ENCODE measurements around the gene RNU7-1.
"Not testable (repeated sequence)": the region's sequence is repeated elsewhere in the genome, so short reads cannot be mapped to it uniquely, and the experiment has no call there.

Gene RNU7-1

DNA sequence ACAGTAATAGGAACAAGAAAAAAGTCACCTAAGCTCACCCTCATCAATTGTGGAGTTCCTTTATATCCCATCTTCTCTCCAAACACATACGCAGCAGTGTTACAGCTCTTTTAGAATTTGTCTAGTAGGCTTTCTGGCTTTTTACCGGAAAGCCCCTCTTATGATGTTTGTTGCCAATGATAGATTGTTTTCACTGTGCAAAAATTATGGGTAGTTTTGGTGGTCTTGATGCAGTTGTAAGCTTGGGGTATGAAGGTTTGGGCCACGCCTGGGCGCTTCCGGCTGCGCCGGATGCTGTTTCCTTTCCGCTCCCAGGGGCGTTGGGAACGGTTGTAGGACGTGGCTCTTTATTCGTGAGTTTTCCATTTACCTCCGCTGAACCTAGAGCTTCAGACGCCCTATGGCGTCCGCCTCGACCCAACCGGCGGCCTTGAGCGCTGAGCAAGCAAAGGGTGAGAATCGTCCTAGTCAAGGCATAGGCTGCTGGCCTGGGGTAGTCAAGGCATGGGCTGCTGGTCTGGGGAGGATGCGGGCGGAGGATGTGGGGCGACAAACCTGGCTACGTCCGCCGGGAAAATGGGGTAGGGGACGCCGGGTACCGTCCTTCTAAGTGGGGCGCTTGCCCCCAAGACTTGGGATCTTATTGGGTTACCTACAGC is at the start of gene RNU7-1, which contains the start of gene C12orf57:
TSS of gene RNU7-1 (plus strand) at position 95 of the 659 bp plus-strand sequence.
TSS of gene C12orf57 (plus strand) at position 301 of the 659 bp plus-strand sequence. CDS start at position 401, 100 bp downstream.
- DNase-seq, result peak; percentile 48 to 83

DNA sequence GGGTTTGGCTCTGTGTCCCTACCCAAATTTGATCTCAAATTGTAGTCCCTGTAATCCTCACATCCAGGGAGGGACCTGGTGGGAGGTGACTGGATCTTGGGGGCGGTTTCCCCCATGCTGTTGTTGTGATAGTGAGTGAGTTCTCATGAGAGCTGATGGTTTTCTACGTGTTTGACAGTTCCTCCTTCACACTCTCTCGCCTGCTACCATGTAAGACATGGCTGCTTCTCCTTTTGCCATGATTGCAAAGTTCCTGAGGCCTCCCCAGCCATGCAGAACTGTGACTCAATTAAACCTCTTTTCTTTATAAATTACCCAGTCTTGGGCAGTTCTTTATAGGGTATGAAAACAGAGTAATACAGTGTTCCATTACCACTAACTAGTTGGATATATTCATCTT is 49.3 kb upstream of the RNU7-1 start:
- DNase-seq, result no peak

- DNase-seq, result no peak
Observed at GRCh38 chr12:6896846-6897435, 46.7 kb upstream of the RNU7-1 start.

- DNase-seq, result no peak
Observed at GRCh38 chr12:6899427-6899826, 44.2 kb upstream of the RNU7-1 start.

GRCh38 chr12:6899837-6900519 is 43.6 kb upstream of the RNU7-1 start:
- DNase-seq, result no peak

DNA sequence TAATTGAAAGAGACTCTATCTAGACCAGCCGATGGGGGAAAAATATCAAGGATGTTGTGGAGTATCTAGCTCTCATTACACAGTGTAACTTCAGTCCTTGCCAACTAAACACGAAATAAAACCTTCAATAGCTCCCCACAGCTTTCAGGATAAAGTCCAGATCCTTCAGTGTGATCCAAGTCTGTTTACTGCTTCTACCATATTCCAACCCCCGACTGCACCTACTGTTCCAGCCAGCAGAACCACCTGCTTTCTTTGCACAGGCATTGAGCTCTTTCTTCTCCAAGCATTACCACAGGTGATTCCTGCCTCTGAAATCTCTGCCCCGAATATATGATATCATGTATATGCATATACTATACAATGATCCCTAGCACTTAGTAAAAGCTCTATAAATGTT is 41.2 kb upstream of the RNU7-1 start:
- no peak for DNase-seq

DNA sequence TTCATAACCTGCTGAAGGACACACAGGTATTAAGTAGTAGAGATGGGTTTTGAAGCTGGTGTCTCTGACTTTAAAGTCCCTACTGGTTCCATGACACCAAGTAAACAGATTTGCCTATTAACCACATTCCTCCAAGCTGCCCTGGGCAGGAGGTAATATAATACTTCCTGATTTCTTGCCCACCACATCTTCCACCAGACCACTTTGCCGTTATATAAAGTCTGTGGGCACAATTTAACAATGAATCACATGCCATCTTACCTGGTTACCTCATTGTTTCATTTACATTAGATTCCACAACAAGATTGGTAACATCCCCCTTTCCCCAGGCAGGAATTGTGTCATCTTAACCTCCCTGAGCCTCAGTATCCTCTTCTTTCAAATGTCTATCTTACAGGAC is 39.9 kb upstream of the RNU7-1 start:
- DNase-seq, result no peak

- peak; percentile 94 to 96 for DNase-seq
Observed at GRCh38 chr12:6904280-6905276, 39.0 kb upstream of the RNU7-1 start, which contains the start of gene LRRC23. TSS of gene LRRC23 (plus strand) at chr12:6904822. CDS start at chr12:6905634, 812 bp downstream.

- DNase-seq, result no peak
Observed at GRCh38 chr12:6905414-6906040, 38.1 kb upstream of the RNU7-1 start.

DNA sequence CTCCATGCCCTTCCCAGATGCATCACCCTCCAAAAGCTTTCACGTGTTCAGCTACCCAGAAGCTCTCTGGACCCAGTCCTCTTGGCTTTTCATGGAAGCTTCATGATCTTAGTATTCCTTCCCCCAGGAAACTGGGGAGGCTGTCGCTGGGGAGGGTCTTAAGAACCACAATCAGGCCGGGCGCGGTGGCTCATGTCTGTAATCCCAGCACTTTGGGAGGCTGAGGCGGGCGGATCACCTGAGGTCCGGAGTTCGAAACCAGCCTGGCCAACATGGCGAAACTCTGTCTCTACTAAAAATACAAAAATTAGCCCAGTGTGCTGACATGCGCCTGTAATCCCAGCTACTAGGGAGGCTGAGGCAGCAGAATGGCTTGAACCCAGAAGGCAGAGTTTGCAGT is 35.5 kb upstream of the RNU7-1 start:
- DNase-seq, result not testable (repeated sequence)

- no peak for DNase-seq
Observed at GRCh38 chr12:6909421-6910145, 34.0 kb upstream of the RNU7-1 start.

DNA sequence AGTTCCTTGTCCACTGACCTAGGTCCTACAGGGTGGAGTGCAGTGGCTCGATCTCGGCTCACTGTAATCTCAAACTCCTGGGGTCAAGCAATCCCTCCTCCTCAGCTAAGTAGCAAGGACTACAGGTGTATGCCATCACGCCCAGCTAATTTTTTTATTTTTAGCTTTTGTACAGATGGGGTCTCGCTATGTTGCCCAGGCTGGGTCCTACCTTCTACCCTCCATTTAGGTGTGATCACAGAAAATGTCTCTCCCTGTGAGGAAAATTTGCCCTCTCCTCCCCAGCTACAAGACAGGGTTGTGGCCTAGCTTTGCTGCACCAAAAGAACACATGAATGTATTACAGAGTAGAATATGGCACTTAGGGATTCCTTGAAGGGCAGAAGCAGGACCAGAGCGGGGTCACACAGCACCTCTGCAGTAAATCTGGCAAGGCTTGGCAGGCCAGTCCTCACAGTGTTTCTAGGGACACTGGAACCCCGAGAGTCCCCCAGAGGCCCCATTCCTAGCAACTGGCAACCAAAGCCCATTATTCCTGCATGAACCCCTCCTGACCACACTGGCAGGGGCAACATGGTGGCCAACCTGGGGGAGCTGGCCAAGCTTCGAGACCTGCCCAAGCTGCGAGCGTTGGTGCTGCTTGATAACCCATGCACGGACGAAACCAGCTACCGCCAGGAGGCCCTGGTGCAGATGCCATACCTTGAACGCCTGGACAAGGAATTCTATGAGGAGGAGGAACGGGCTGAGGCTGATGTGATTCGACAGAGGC is 31.3 kb upstream of the RNU7-1 start:
- no peak for DNase-seq

DNA sequence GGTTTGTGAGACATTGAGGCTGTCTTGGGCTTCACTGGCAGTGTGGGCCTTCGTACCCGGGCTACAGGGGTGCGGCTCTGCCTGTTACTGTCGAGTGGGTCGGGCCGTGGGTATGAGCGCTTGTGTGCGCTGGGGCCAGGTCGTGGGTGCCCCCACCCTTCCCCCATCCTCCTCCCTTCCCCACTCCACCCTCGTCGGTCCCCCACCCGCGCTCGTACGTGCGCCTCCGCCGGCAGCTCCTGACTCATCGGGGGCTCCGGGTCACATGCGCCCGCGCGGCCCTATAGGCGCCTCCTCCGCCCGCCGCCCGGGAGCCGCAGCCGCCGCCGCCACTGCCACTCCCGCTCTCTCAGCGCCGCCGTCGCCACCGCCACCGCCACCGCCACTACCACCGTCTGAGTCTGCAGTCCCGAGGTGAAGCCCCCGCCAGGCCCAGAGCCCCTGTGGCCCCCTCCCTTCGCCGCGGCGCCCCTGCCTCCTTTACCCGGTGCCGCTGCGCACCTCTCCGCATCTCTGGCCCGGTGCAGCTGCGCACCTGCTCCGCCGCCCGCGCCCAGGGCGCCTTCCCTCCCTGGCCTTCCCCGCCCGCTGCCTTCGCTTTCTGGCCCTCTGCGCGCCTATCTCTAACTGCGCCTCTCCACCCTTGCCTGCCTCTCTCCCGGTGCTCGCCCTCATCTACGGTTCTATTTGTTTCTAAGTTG is 29.2 kb upstream of the RNU7-1 start, which contains the start of gene ENO2:
TSS of gene ENO2 (plus strand) at position 335 of the 701 bp plus-strand sequence. CDS start 1,253 bp downstream, outside the sequence.
- peak; percentile 24 to 31 for DNase-seq

- DNase-seq, result peak; percentile 31 to 34
Observed at GRCh38 chr12:6914947-6915788, 28.4 kb upstream of the RNU7-1 start.

GRCh38 chr12:6915789-6916285 is 27.8 kb upstream of the RNU7-1 start:
- no peak for DNase-seq

DNA sequence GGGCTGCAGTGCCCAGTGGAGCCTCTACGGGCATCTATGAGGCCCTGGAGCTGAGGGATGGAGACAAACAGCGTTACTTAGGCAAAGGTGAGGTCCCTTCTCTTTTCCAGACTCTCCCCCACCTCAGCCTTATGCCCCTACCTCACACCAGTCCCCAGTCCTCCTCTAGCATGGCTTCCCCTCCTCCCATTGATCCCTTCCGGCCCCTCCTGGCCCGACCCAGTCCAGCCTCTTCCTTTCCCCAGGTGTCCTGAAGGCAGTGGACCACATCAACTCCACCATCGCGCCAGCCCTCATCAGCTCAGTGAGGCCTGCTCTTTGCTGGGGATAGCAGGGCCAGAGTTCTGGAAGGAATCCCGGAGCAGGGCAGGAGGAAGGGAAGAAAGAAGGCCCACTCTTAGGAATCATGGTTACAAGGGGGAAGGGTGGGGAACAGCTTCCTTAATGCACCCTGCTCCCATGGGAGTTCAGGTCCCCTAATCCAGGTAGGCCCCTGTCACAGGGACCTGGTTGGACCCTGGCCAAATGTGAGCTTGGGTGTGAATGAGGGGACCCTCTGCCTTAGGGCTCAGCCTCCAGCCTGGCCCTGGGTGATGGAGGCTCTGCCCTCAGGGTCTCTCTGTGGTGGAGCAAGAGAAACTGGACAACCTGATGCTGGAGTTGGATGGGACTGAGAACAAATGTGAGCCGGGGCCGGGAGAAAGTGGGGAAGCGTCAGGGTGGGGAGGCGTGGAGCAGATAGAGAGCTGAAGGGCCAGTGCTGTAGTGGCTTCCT is 27.0 kb upstream of the RNU7-1 start:
- no peak for DNase-seq

GRCh38 chr12:6917491-6918231 is 26.0 kb upstream of the RNU7-1 start:
- DNase-seq, result no peak

Measured in NCI-H187 (cell line).